Measurements from ENCODE around the gene SIN3B.

GRCh38 chr19:16820056-16820455, 9.1 kb upstream of the SIN3B start:
- TF ChIP-seq CTCF (conservative IDR thresholded peaks at IDR 0.05 in 1 of 2, IDR thresholded peaks at IDR 0.05 in 1 of 2; ENCODE audit: extremely low read depth in 1 of 2, insufficient read depth in 1 of 2, low read depth in 1 of 2, low read length in 2 of 2) = no peak
- no peak for TF ChIP-seq EZH2 (IDR thresholded peaks at IDR 0.05; ENCODE audit: borderline replicate concordance, low read length)
